GM18511 (cell line): Measurements from ENCODE around the gene ATP9B.

Source experiments
- ATAC-seq: cut with Tn5 transposase; IDR thresholded peaks from one replicate; pipeline ENCODE4 v1.9.1; 2021; ENCODE audit warnings: mild to moderate bottlenecking, moderate library complexity; ENCODE audit not compliant: unreplicated experiment

Gene ATP9B

DNA sequence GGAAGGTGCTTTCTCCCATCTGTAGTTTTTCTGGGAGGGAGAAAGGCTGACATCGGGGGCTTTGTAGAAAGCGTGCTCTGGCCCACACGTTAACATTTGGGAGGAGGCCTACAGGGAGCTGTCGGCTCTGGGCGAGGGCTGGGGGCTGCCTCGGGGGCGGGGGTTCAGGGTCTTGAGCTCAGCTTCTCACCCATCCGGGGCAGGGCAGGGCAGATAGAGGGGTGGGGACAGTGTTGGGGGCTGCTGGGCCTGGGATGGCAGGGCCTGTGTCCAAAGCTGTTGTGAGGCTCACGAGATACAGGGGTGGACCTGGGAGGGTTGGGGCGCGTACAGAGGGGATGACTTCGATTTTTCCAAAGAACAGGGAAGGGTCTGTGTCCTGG lies 353.6 kb downstream of the ATP9B start:
- no peak for ATAC-seq

DNA sequence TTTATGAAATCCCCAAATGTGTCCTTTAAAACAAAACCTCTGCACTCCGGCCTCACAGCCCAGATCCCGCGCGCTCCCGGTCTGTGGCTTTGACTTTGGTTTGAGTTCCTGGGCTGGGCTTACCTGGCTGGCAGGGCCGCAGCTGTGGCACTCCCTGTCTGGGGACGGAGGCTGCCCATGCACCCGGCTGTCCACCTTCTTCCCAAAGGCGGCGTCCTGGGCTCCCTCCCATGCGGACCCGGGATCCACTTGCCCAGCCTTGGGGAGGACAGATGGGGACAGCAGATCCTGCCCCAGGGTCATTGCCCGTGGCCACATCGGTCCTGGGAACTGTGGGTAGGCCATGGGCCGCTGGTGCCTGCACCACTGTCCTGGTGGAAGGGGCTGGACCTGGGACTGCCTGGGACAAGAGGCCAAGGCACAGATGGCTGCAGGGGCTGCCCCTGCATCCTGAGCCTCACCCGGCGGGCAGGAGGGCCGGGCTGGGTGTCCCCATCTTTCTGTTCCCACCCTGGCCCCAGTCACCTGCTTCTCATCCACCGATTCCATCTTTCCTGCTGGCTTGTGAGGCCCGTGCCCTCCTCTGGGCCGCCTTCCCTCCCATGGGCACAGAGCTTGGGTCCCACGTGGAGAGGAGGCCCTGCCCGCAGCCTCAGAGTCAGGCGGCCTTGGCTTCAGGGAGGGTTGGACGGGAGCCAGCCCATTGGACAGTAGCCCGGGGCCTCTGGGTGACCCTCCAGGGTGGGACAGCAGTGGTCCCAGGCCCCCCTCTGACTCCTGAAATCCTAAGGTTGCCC lies 354.2 kb downstream of the ATP9B start:
- no peak for ATAC-seq

DNA sequence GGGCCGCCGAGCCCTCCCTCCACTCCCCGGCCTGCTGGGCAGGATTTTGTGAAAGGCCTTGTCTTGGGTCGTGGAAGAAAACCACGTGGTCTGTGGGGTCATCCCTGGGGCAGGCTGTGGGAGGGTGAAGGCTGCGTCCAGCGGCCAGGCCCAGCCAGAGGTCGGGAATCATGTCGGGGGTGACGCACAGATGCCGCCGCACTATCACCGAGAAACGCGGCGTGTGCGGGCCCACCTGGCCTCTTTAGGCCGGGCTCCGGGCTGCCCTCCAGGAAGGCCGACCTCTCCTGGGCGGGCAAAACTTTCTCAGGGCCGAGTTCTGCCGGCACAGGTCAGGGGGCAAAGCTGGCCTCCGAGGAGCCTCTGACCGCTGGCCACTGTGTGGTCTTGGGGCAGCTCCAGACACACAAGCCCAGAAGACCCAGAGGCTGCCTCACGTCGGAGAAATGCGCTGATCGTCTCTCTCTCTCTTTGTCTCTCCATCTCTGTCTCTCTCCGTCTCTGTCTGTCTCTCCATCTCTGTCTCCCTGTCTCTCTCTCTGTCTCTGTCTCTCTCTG lies 354.9 kb downstream of the ATP9B start:
- ATAC-seq = no peak

GRCh38 chr18:79424880-79425568 lies 355.8 kb downstream of the ATP9B start:
- ATAC-seq = no peak

DNA sequence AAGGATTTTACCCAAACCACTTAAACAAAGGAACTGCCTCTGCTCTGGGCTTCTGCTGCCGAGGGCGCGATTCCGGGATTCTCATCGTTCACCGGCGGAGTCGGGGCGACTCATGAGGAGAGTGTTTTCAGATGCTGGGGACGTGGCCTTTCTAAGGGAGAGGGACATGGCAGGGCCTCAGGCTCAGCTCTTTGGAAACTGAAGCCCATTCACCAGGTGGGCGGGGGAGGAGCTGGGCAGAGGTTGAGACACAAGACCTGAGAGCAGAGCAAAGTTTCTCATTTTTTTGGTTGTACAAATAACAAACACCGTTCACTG lies 356.3 kb downstream of the ATP9B start:
- ATAC-seq = no peak

GRCh38 chr18:79426376-79427300 lies 357.4 kb downstream of the ATP9B start:
- no peak for ATAC-seq

- ATAC-seq = no peak
Measured at GRCh38 chr18:79427368-79428225, 358.4 kb downstream of the ATP9B start.
